Adrenal gland (tissue), 12 donors: ENCODE results near the gene RNF123. TPM values are rescaled to one million over a fixed set of nuclear protein-coding genes. Genes with fewer than 3 reads are reported as not detected.

Experiments
- DNase-seq, 7 donors: peaks; one replicate each; pipeline ENCODE4 v3.0.0-alpha.2; 2019 to 2020
- H3K27ac ChIP-seq, 5 donors: fragments of 200-600 bp; sonication (generic) in 4 of 5; 1 replicate in 3 of 5; 2 replicates in 2 of 5; pipeline versions ENCODE4 v1.5.1 to v1.8.0; 2016 to 2020; ENCODE audit warnings: mild to moderate bottlenecking in 1 of 5
- H3K27me3 ChIP-seq: fragments of 200-600 bp; 2 replicates; pipeline ENCODE4 v1.8.0; 2021
- H3K36me3 ChIP-seq, 2 donors: fragments of 200-600 bp; replicated peaks in 1 of 2; 1 replicate in 1 of 2; 2 replicates in 1 of 2; pipeline versions ENCODE4 v1.5.1 to v1.8.0; 2018 to 2022
- H3K4me1 ChIP-seq, 2 donors: fragments of 200-600 bp; replicated peaks in 1 of 2; 1 replicate in 1 of 2; 2 replicates in 1 of 2; pipeline versions ENCODE4 v1.5.1 to v1.8.0; 2018 to 2021
- H3K4me3 ChIP-seq, 4 donors: fragments of 200-600 bp; sonication (generic) in 3 of 4; one replicate each; pipeline ENCODE4 v1.5.1; 2016 to 2018
- H3K9me3 ChIP-seq, 3 donors: fragments of 200-600 bp; sonication (generic) in 1 of 3; replicated peaks in 1 of 3; 1 replicate in 2 of 3; 2 replicates in 1 of 3; pipeline versions ENCODE4 v1.5.1 to v1.8.0; 2016 to 2021
- CTCF ChIP-seq, 6 experiments: fragments of 450-650 bp in 4 of 6; fragments of 200-600 bp in 2 of 6; sonication (generic) in 1 of 6; IDR thresholded peaks; 1 replicate in 5 of 6; 2 replicates in 1 of 6; pipeline versions ENCODE4 v1.5.1 to v1.8.0; 2016 to 2021; ENCODE audit warnings: antibody characterized with exemption in 6 of 6, mild to moderate bottlenecking in 2 of 6, moderate library complexity in 1 of 6
- POLR2A ChIP-seq, 2 donors: fragments of 450-650 bp; IDR thresholded peaks; one replicate each; pipeline ENCODE4 v1.6.1; 2017; ENCODE audit warnings: antibody characterized with exemption in 2 of 2, mild to moderate bottlenecking in 2 of 2, moderate library complexity in 1 of 2
- WGBS, 4 donors: extraction: QIAGEN DNeasy Blood & Tissue Kit in 2 of 4; methylation state at CpG; one replicate each; pipeline versions ENCODE4 v1.1.5 to v1.1.7; 2013 to 2017; 5-methylcytosine and 5-hydroxymethylcytosine counted together
- intact Hi-C, 2 donors: fragments of 100-400 bp; cut with DNase I; formaldehyde crosslinking; loops; one replicate each; pipeline versions ENCODE4 v1.14.1 to v1.15.0; 2022 to 2023
- polyA plus RNA-seq, 3 donors: library from polyadenylated mRNA; stranded (reverse); fragments of 200-250 nt in 2 of 3; fragments of 350-450 nt in 1 of 3; fragmentation: Illumina TruSeq in 1 of 3; extraction: RNeasy Lipid Tissue Mini Kit (QIAGEN cat#74804) in 1 of 3; gene quantifications; one replicate each; pipeline ENCODE4 v1.2.3, GENCODE V29; 2013 to 2014
- total RNA-seq, 9 donors: library from RNA; depleted of rRNA in 4 of 9; stranded (reverse); fragments of >200 nt in 4 of 9; fragments of 120-200 nt in 1 of 9; fragmentation: NEBNext Ultra II Directional in 1 of 9; extraction: Animal tissue kit (Norgen Biotek cat#: 25700) in 1 of 9; gene quantifications; one replicate each; pipeline versions ENCODE4 v1.1.0 to v1.2.4, GENCODE V29; 2013 to 2023
- donor health status: healthy with polysubstance abuse.
- donor health status: Bipolar disorder and iron deficiency.
- donor health status: DM: yes; HTN: yes; CAD: no.
- donor health status: DM: no; HTN: no; CAD: no.
- donor health status: DM: no; HTN: no; CAD: no.
- donor health status: DM: yes; HTN: yes; CAD: no.

Gene RNF123
- total and polyA plus RNA-seq, 12 donors: 19.5 to 62.3 (median 38.3) TPM

GRCh38 chr3:49658711-49659110 lies 30.6 kb upstream of the RNF123 start:
- intact Hi-C loops: no loop called here
- peaks cover 0 to 6% of the 10 kb centered on the region in 2 donors for H3K4me1 ChIP-seq
- H3K27me3 ChIP-seq: no peaks in the 10 kb centered on the region
- no peak overlapping the region for H3K4me3 ChIP-seq
- DNase-seq: no peak
- no peaks in the 10 kb centered on the region for H3K9me3 ChIP-seq
- no peak overlapping the region for H3K27ac ChIP-seq
- WGBS, 4 donors: 73 to 90% (median 80%) methylated on average over 2 of the region's 2 CpGs
- TF ChIP-seq CTCF (IDR thresholded peaks at IDR 0.05) (no peak), POLR2A (IDR thresholded peaks at IDR 0.05) (no peak)
- no peaks in the 10 kb centered on the region for H3K36me3 ChIP-seq

GRCh38 chr3:49659756-49660155 lies 29.6 kb upstream of the RNF123 start:
- no peaks in the 10 kb centered on the region for H3K27me3 ChIP-seq
- TF ChIP-seq POLR2A (IDR thresholded peaks at IDR 0.05): no peak
- no peak for TF ChIP-seq CTCF (IDR thresholded peaks at IDR 0.05)
- H3K27ac ChIP-seq: no peak overlapping the region
- no peaks in the 10 kb centered on the region for H3K9me3 ChIP-seq
- H3K4me3 ChIP-seq: no peak overlapping the region
- DNase-seq: no peak
- 60 to 86% (median 82%) methylated on average over 4 of the region's 4 CpGs for WGBS, 4 donors
- H3K36me3 ChIP-seq: no peaks in the 10 kb centered on the region
- intact Hi-C loops: no loop called here
- peaks cover 0 to 6% of the 10 kb centered on the region in 2 donors for H3K4me1 ChIP-seq

GRCh38 chr3:49661281-49661680 lies 28.1 kb upstream of the RNF123 start:
- Histone ChIP-seq H3K4me3 (no peak overlapping the region), H3K9me3 (no peaks in the 10 kb centered on the region), H3K27me3 (no peaks in the 10 kb centered on the region), H3K4me1 (peaks cover 0 to 11% of the 10 kb centered on the region in 2 donors), H3K36me3 (no peaks in the 10 kb centered on the region), H3K27ac (peak overlapping the region in 2 of 5 donors; percentile 56 to 81)
- DNase-seq: peak; percentile 88 to 97 (median 92)
- intact Hi-C loops: no loop called here
- TF ChIP-seq POLR2A (IDR thresholded peaks at IDR 0.05): no peak
- no peak for TF ChIP-seq CTCF (IDR thresholded peaks at IDR 0.05)
- 51 to 79% (median 58%) methylated on average over 7 to 14 of the region's 14 CpGs for whole genome bisulfite sequencing, 4 donors

DNA sequence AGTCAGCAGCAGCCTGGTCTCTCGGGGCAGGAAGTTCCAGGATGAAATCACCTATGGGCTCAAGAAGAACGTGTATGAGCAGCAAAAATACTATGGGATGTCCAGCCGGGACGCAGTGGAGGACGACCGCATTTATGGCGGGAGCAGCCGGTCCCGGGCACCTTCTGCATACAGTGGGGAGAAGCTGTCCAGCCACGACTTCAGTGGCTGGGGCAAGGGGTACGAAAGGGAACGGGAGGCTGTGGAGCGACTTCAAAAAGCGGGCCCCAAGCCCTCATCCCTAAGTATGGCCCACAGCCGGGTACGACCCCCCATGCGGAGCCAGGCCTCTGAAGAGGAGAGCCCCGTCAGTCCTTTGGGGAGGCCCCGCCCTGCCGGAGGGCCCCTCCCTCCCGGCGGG lies 27.3 kb upstream of the RNF123 start:
- 90 to 93% (median 92%) methylated on average over 14 to 22 of the region's 22 CpGs for WGBS, 4 donors
- H3K27me3 ChIP-seq: no peaks in the 10 kb centered on the region

More for the DNA sequence above, 27.3 kb upstream of the RNF123 start:
- DNase-seq: no peak
- no peak overlapping the region for H3K4me3 ChIP-seq
- H3K9me3 ChIP-seq: no peaks in the 10 kb centered on the region
- H3K4me1 ChIP-seq: peaks cover 0 to 11% of the 10 kb centered on the region in 2 donors
- intact Hi-C loops: no loop called here
- H3K27ac ChIP-seq: peak overlapping the region in 1 of 5 donors; percentile 81
- no peaks in the 10 kb centered on the region for H3K36me3 ChIP-seq
- TF ChIP-seq CTCF (IDR thresholded peaks at IDR 0.05): no peak
- TF ChIP-seq POLR2A (IDR thresholded peaks at IDR 0.05): no peak
